Measurements from ENCODE around the gene SORBS1.

Gene SORBS1

DNA sequence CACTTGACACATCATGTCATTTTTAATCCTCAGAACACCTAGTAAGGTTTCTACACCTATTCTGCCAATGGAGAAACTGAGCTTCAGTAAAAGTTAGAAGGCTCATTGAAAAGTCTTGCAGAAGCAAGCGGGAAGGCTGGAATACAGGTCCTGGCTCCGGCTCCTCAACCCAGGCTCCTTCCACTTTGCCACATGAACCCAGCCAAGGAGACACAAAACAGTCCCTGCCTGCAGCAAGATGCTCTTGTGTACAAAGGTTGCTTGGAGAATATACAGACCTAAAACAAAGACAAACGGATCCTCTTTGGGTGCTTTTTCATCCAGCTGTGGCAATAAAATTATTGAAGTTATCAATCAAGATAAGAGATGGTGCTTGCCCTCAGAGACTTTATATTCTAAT is 106.8 kb downstream of the SORBS1 start:
- TF ChIP-seq GATA2 (IDR thresholded peaks at IDR 0.05; ENCODE audit: low read depth, low read length) (no peak), GATA3 (IDR thresholded peaks at IDR 0.05; ENCODE audit: low read depth, low read length) (no peak)

DNA sequence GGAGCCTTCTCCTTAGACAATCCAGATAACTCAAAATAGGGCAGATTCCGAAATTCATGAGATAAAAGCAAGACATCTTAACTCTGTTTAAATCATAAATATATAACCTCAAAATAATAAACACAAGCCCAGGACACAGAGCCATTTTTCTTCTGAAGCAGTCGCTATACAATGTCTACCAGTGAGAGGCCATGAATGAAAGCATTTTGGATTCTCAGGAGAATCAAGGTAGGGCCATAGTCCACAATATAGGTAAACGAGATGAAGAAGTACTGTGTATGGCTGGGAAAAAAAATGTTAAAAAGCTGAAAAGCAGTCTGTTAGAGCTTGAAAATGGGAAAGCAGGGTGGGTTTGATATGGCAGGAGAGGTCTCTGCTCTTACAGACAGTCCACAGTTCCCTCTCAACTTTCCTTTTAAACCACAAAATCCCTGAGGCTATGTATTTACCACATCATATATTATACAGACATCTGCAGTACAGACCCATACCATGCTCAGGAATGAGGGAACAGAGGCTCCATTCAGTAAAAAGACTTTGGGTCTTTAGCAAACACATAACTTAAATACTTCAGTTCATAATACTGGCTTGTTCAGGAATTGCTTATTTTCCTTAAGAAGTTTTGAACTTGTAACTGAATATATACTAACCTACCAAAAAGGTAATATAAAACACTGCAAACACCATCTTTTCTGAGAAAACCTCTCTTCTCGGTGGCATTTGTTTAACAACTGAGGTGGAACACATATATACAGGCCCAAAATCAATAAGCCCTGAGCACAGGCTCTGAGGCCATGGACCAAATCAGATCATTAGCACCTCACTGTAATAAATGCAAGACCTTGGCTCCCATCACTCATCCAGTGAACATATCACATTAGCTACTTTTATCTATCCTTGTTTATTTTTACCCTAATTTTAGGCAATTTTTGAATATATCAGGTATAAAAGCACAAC is 109.3 kb downstream of the SORBS1 start:
- no peak for TF ChIP-seq GATA3 (IDR thresholded peaks at IDR 0.05; ENCODE audit: low read depth, low read length)
- no peak for TF ChIP-seq GATA2 (IDR thresholded peaks at IDR 0.05; ENCODE audit: low read depth, low read length)

GRCh38 chr10:95451150-95451549 is 110.0 kb downstream of the SORBS1 start:
- TF ChIP-seq GATA2 (IDR thresholded peaks at IDR 0.05; ENCODE audit: low read depth, low read length) (no peak), GATA3 (IDR thresholded peaks at IDR 0.05; ENCODE audit: low read depth, low read length) (no peak)

- TF ChIP-seq GATA3 (IDR thresholded peaks at IDR 0.05; ENCODE audit: low read depth, low read length) (no peak), GATA2 (IDR thresholded peaks at IDR 0.05; ENCODE audit: low read depth, low read length) (no peak)
Observed at GRCh38 chr10:95450188-95450587, 111.0 kb downstream of the SORBS1 start.

DNA sequence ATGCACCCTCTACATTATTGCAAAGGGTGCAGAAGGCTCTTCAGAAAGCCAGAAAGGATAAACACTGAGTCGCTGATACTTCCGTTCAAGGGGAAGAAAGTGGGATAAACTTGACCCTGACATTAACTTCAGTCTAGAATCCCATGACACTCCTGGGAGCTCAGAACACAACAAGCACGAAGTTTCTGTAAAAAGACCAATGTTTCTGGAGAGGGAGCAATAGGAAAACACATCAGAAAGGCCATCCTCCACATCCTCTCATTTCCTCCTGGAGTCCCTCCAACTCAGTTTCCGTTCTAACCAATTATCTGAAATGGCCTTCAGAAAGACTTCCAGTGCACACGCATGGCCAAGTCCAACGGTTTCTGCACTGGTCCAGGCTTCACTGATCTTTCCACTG is 113.5 kb downstream of the SORBS1 start:
- TF ChIP-seq GATA3 (IDR thresholded peaks at IDR 0.05; ENCODE audit: low read depth, low read length): no peak
- no peak for TF ChIP-seq GATA2 (IDR thresholded peaks at IDR 0.05; ENCODE audit: low read depth, low read length)

DNA sequence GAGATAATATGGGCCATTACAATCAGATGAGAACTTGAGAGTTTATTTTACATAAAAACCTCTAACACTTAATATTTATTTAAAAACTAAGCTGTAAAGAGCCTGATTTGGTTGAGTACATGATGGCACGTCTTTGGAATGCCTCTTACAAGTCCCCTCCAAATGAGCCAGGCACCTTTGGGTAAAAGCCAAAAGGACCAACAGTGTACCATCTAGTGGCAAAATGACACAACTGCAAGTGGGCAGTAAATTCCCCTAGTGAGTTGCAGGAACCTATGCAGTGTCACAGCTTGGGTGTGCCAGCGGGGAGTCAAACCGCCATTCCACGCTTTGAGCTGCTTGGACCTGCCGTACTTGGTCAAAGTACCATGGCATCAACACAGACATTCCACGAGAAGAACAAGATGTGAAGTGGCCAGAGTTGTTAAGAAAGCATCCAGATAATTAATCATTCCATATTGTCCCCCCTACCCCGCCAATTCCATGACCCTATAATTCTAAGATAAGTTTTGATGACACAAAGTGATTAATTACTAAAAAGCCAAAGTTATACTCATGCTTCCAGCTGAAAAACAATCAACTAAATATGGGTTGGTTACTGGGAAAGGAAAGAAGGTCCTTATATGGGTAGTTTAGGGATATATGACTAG is 115.2 kb downstream of the SORBS1 start:
- TF ChIP-seq GATA2 (IDR thresholded peaks at IDR 0.05; ENCODE audit: low read depth, low read length) (no peak), GATA3 (IDR thresholded peaks at IDR 0.05; ENCODE audit: low read depth, low read length) (no peak)

DNA sequence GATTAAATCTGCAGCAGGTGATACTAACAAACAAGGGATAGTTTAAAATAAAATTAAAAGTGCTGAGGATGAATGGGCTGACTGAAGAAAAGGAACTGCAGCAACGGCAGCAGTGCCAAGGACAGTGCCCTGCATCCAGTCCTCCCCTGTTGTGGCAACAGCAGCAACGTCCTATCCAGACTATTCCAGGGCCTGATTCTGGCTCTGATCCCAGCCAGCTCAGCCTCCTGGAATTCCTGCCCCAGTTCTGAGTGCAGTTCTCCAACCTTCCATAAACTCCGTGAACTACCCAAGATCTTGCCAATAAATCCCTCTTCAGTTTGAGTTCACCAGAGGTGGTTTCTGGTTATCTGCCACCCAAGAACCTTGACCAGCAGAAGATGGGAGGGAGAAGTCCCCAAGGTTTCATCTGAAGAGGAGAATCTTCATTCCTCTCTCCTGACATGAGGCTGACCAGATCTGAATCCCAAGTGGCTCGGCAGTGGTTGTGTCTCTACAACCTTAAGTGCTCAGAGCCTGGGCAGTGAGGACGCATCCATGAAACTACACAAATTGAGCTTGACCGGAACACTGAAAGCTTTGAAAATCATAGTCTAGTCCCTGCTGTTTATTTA is 115.8 kb downstream of the SORBS1 start:
- no peak for TF ChIP-seq GATA3 (IDR thresholded peaks at IDR 0.05; ENCODE audit: low read depth, low read length)
- no peak for TF ChIP-seq GATA2 (IDR thresholded peaks at IDR 0.05; ENCODE audit: low read depth, low read length)

- TF ChIP-seq GATA3 (IDR thresholded peaks at IDR 0.05; ENCODE audit: low read depth, low read length) (no peak), GATA2 (IDR thresholded peaks at IDR 0.05; ENCODE audit: low read depth, low read length) (no peak)
Observed at GRCh38 chr10:95444792-95445191, 116.4 kb downstream of the SORBS1 start.

DNA sequence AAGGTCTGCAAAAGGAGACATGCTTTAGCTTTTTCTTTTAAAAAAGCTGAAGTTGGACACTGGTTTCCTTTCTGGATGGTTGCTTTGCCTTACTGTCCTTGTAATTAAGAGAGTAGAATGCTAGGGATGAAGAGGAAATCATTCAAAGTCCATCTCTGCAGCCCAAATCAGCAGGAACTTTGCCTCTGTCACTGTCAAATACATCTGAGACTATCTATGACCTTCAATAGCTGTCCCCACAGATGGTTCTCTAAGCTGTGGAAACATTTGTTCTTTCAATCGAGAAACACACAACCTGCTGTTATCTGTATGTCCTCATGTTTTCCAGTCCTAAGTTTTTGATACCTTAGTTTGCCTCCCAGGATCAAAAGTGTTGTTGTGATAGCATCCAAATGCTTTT is 117.5 kb downstream of the SORBS1 start:
- TF ChIP-seq GATA3 (IDR thresholded peaks at IDR 0.05; ENCODE audit: low read depth, low read length) (no peak), GATA2 (IDR thresholded peaks at IDR 0.05; ENCODE audit: low read depth, low read length) (no peak)

GRCh38 chr10:95442341-95442740 is 118.8 kb downstream of the SORBS1 start:
- no peak for TF ChIP-seq GATA2 (IDR thresholded peaks at IDR 0.05; ENCODE audit: low read depth, low read length)
- TF ChIP-seq GATA3 (IDR thresholded peaks at IDR 0.05; ENCODE audit: low read depth, low read length): no peak

DNA sequence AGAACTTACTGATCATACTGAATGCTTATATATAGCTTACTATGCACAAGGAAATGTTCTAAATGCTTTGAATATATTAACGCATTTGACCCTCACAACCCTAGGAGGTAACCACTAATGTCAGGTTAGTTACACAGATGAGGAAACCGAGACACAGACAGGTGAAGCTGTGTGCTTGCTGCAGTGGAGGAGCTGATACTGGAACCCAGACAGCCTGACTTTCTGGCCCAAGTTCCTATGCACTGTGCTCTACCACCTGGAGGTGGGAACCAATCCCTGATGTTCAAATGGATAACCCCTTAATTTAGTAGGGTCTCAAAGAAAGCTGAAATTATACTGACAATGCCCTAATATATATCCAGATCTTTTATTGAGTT is 119.6 kb downstream of the SORBS1 start:
- no peak for TF ChIP-seq GATA2 (IDR thresholded peaks at IDR 0.05; ENCODE audit: low read depth, low read length)
- TF ChIP-seq GATA3 (IDR thresholded peaks at IDR 0.05; ENCODE audit: low read depth, low read length): no peak

DNA sequence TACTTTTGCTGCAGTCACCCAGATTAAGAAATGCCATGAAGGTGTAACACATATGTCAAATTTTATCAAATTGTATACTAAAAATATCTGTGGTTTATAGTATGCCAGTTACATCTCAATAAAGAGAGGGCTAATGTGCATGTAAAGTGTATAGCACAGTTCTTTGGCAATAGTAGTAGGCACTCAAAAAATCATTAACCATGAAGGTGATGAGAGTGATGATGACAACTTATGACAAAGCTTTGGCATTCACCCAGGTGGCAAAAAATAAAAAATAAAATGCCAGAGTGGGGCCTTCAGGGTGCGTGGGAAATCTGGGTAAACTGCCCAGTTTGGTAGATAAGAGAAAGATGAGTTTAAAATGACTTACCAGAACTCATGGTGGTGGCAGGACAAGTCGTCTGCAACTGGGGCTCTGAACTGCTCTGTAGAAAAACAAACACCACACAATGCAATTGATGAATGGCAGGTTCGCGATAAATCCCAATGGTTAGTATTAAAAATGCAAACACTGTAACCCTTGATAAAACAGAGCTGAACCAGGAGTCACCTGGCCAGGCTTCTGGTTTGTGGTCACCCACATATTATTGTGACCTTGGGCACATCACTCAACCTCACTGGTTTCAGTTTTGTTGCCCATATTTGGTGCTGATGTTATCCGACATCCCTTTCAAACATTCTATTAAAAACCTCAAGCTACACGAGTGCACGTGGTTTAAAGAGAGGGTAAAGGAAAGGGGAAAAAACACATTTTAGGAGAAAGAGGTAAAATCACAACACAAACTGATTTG is 120.2 kb downstream of the SORBS1 start:
- no peak for TF ChIP-seq GATA3 (IDR thresholded peaks at IDR 0.05; ENCODE audit: low read depth, low read length)
- no peak for TF ChIP-seq GATA2 (IDR thresholded peaks at IDR 0.05; ENCODE audit: low read depth, low read length)

- TF ChIP-seq GATA3 (IDR thresholded peaks at IDR 0.05; ENCODE audit: low read depth, low read length) (no peak), GATA2 (IDR thresholded peaks at IDR 0.05; ENCODE audit: low read depth, low read length) (no peak)
Observed at GRCh38 chr10:95440038-95440725, 121.0 kb downstream of the SORBS1 start.

Measured in SH-SY5Y (cell line).